ENCODE results near the gene CHST13. TPM values are rescaled to one million over a fixed set of nuclear protein-coding genes. Genes with fewer than 3 reads are reported as not detected.

CHST13 gene
- total and polyA plus RNA-seq, 2 of the 4 experiments (the other 2 are of a cell fraction), result not detected

DNA sequence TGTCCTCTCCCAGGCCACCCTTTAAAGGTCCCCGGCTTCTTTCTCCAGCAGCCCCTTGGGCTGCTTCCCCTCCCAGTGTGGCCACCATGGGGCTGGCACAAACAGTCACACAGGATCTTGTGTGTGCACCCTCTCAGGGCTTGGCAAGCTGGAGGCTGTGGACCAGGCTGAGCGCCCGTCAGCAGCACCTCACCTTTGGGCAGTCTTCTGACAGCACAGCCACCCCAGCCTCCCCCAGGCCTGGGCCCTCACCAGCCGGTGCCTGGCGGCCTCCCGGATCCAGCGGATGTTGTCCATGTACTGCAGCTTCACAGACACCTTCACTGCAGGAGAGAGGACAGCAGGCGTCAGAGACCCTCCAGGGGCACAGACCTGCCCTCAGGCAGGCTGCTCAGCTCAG is 28.2 kb upstream of the CHST13 start:
- Histone ChIP-seq H4K8ac (ENCODE audit: low read depth in 2 of 2, low read length in 2 of 2) (no peak overlapping the region), H3K36me3 (ENCODE audit: control insufficient read depth, insufficient read depth, low read length) (no peaks in the 10 kb centered on the region), H2BK15ac (ENCODE audit: low read depth, low read length) (no peak overlapping the region), H3K23ac (ENCODE audit: low read depth, low read length) (no peak overlapping the region), H3K27me3 (ENCODE audit: control insufficient read depth, insufficient read depth, low read length) (peaks cover 24% of the 10 kb centered on the region; the same call in 1 of the 2 replicates), H3K4me1 (ENCODE audit: control insufficient read depth, insufficient read depth, low read length) (no peaks in the 10 kb centered on the region), H2BK120ac (ENCODE audit: low read depth, low read length) (no peak overlapping the region), H4K5ac (ENCODE audit: low read depth, low read length) (no peak overlapping the region), H3K4me3 (ENCODE audit: insufficient read depth, low read depth, low read length) (no peak overlapping the region), H2BK20ac (ENCODE audit: low read depth, low read length) (no peak overlapping the region), H3K79me1 (ENCODE audit: low read depth in 1 of 2, low read length in 2 of 2) (no peaks in the 10 kb centered on the region), H2AK9ac (replicated peaks; ENCODE audit: low read depth, low read length, poor library complexity) (no peak overlapping the region), H3K4ac (ENCODE audit: low read depth, low read length) (no peak overlapping the region), H3K27ac (ENCODE audit: insufficient read depth, low read length) (no peak overlapping the region), H3K9ac (ENCODE audit: low read depth, low read length) (no peak overlapping the region), H3K56ac (ENCODE audit: extremely low read depth, insufficient read depth, low read length) (no peak overlapping the region), H3K14ac (replicated peaks; ENCODE audit: low read depth, low read length) (no peak overlapping the region), H2AK5ac (ENCODE audit: low read depth, low read length) (no peak overlapping the region), H3K18ac (ENCODE audit: low read depth, low read length) (no peak overlapping the region), H3K9me3 (ENCODE audit: control insufficient read depth, insufficient read depth, low read length) (no peaks in the 10 kb centered on the region), H2BK5ac (ENCODE audit: low read depth, low read length, poor library complexity, severe bottlenecking) (no peak overlapping the region), H3K4me2 (ENCODE audit: low read depth, low read length) (no peak overlapping the region), H4K91ac (ENCODE audit: insufficient read depth, low read depth, low read length) (no peak overlapping the region), H4K20me1 (ENCODE audit: insufficient read depth, low read length) (no peaks in the 10 kb centered on the region), H2AFZ (replicated peaks; ENCODE audit: low read length, poor library complexity) (no peak overlapping the region), H3K9me1 (ENCODE audit: insufficient read depth, low read length) (no peaks in the 10 kb centered on the region)
- no peak for TF ChIP-seq RAD21 (IDR thresholded peaks at IDR 0.05; ENCODE audit: low read length)
- no peak for TF ChIP-seq MXI1 (IDR thresholded peaks at IDR 0.05; ENCODE audit: borderline replicate concordance, low read depth, low read length)
- no peak for TF ChIP-seq NFE2L2 (IDR thresholded peaks at IDR 0.05; ENCODE audit: low read depth, low read length)
- TF ChIP-seq BHLHE40 (IDR thresholded peaks at IDR 0.05; ENCODE audit: low read depth, low read length), result no peak
- CTCF ChIA-PET, result no interaction called here
- no TSS peak for BruUV-seq (replicated peaks)
- WGBS, 2 experiments (ENCODE audit: extremely low coverage in 2 of 2, insufficient read length in 1 of 2), result 78% methylated on average over 5 of the region's 8 CpGs; no CpG with 5 or more reads in 1 of the 2 experiments
- in situ Hi-C loops (cut with MboI; ENCODE audit: low sequenced_read_pairs), result no loop called here
- dilution Hi-C loops (cut with HindIII; ENCODE audit: low sequenced_read_pairs, unreplicated experiment), result no loop called here
- DNase-seq, result no peak
- POLR2A ChIA-PET (ENCODE audit: unreplicated experiment), result no interaction called here
- ATAC-seq (ENCODE audit: low read depth), result no peak
- intact Hi-C loops (cut with micrococcal nuclease), result no loop called here
